Adrenal gland (tissue), 5 donors: ENCODE measurements around the gene MCF2L.

Source experiments
- CTCF ChIP-seq, 6 experiments: fragments of 450-650 bp in 4 of 6; fragments of 200-600 bp in 2 of 6; sonication (generic) in 1 of 6; IDR thresholded peaks; 1 replicate in 5 of 6; 2 replicates in 1 of 6; pipeline versions ENCODE4 v1.5.1 to v1.8.0; 2016 to 2021; ENCODE audit warnings: antibody characterized with exemption in 6 of 6, mild to moderate bottlenecking in 2 of 6, moderate library complexity in 1 of 6
- POLR2A ChIP-seq, 2 donors: fragments of 450-650 bp; IDR thresholded peaks; one replicate each; pipeline ENCODE4 v1.6.1; 2017; ENCODE audit warnings: antibody characterized with exemption in 2 of 2, mild to moderate bottlenecking in 2 of 2, moderate library complexity in 1 of 2
- donor health status: DM: no; HTN: no; CAD: no.

- TF ChIP-seq CTCF (IDR thresholded peaks at IDR 0.05), result no peak
- TF ChIP-seq POLR2A (IDR thresholded peaks at IDR 0.05), result no peak
Observed at GRCh38 chr13:113091891-113092775, 123.1 kb downstream of the MCF2L start.
